H1 (cell line): ENCODE data around the gene DAP. TPM values are rescaled to one million over a fixed set of nuclear protein-coding genes. Genes with fewer than 3 reads are reported as not detected.

ENCODE experiments used
- CTCF ChIA-PET: fragments of 300-600 bp; sonication (Branson Sonifier 250); formaldehyde crosslinking; loops from one replicate; lab custom pipeline; 2021; ENCODE audit not compliant: partially characterized antibody; lab: Charles Lee
- POLR2A ChIA-PET: fragments of 300-600 bp; sonication (Branson Sonifier 250); formaldehyde crosslinking; loops from one replicate; lab custom pipeline; 2021; ENCODE audit warnings: inconsistent platforms; ENCODE audit not compliant: partially characterized antibody; lab: Charles Lee
- DNase-seq, 2 experiments: peaks; one replicate each; pipeline versions ENCODE4 v3.0.0 to v3.0.0-alpha.2; 2010 to 2022; ENCODE audit warnings: low spot score in 2 of 2, low read depth in 1 of 2, mixed read lengths in 1 of 2
- FAIRE-seq: peaks from 2 replicates; lab custom pipeline; 2011; peaks lifted over from hg19 to GRCh38; lab: Jason Lieb, UNC
- H2AFZ ChIP-seq: 2 replicates; pipeline ENCODE4 v1.8.1; 2012; ENCODE audit warnings: low read length, inconsistent platforms
- H2AK5ac ChIP-seq: 2 replicates; pipeline ENCODE4 v1.6.1; 2013; ENCODE audit warnings: low read depth, low read length
- H2BK120ac ChIP-seq: replicated peaks from 2 replicates; pipeline ENCODE3; 2013; ENCODE audit warnings: low read depth, low read length, inconsistent platforms
- H2BK12ac ChIP-seq: 2 replicates; pipeline ENCODE4 v1.6.1; 2013; ENCODE audit warnings: low read depth, low read length
- H2BK15ac ChIP-seq: 2 replicates; pipeline ENCODE4 v1.6.1; 2013; ENCODE audit warnings: low read length
- H2BK20ac ChIP-seq: 2 replicates; pipeline ENCODE4 v1.6.1; 2013; ENCODE audit warnings: low read length
- H2BK5ac ChIP-seq: 2 replicates; pipeline ENCODE4 v1.6.1; 2013; ENCODE audit warnings: low read depth, low read length
- H3K14ac ChIP-seq: 2 replicates; pipeline ENCODE4 v1.6.1; 2013; ENCODE audit warnings: inconsistent platforms; ENCODE audit not compliant: insufficient read length
- H3K18ac ChIP-seq: 2 replicates; pipeline ENCODE4 v1.6.1; 2013; ENCODE audit warnings: low read length; ENCODE audit errors: extremely low read depth
- H3K23ac ChIP-seq: 2 replicates; pipeline ENCODE4 v1.6.1; 2013; ENCODE audit warnings: inconsistent platforms; ENCODE audit not compliant: insufficient read length
- H3K23me2 ChIP-seq: 2 replicates; pipeline ENCODE4 v1.6.1; 2013; ENCODE audit warnings: low read depth, low read length
- H3K27ac ChIP-seq: 2 replicates; pipeline ENCODE4 v1.6.1; 2011; ENCODE audit warnings: low read depth, low read length, inconsistent platforms
- H3K27me3 ChIP-seq, 4 experiments: replicated peaks in 1 of 4; 1 replicate in 1 of 4; 2 replicates in 3 of 4; pipeline versions ENCODE4 v1.6.1 to v1.8.1; 2011 to 2013; ENCODE audit warnings: low read length in 3 of 4, mild to moderate bottlenecking in 3 of 4, inconsistent platforms in 2 of 4, mixed read lengths in 2 of 4, moderate library complexity in 1 of 4; ENCODE audit not compliant: control insufficient read depth in 3 of 4, insufficient read depth in 3 of 4; ENCODE audit errors: extremely low read depth in 1 of 4
- H3K36me3 ChIP-seq, 4 experiments: 2 replicates each; pipeline versions ENCODE4 v1.6.1 to v1.8.1; 2011 to 2013; ENCODE audit warnings: mild to moderate bottlenecking in 4 of 4, low read length in 3 of 4, moderate library complexity in 2 of 4, control low read depth in 1 of 4, inconsistent platforms in 1 of 4; ENCODE audit not compliant: insufficient read depth in 4 of 4, control insufficient read depth in 2 of 4
- H3K4ac ChIP-seq: replicated peaks from 2 replicates; pipeline ENCODE3; 2013; ENCODE audit warnings: low read length, low read depth, mixed read lengths, inconsistent platforms; ENCODE audit not compliant: insufficient read length
- H3K4me1 ChIP-seq, 4 experiments: replicated peaks in 1 of 4; 1 replicate in 1 of 4; 2 replicates in 3 of 4; pipeline versions ENCODE4 v1.6.1 to v1.8.1; 2011 to 2013; ENCODE audit warnings: low read length in 3 of 4, inconsistent platforms in 2 of 4, mixed read lengths in 1 of 4; ENCODE audit not compliant: insufficient read depth in 4 of 4, control insufficient read depth in 3 of 4
- H3K4me2 ChIP-seq, 2 experiments: 2 replicates each; pipeline versions ENCODE4 v1.6.1 to v1.8.1; 2011 to 2013; ENCODE audit warnings: low read depth in 2 of 2, low read length in 2 of 2, control low read depth in 1 of 2, inconsistent platforms in 1 of 2, mild to moderate bottlenecking in 1 of 2; ENCODE audit not compliant: insufficient read depth in 1 of 2
- H3K4me3 ChIP-seq, 4 experiments: fragments of 200-600, 300-600 bp in 1 of 4; sonication (generic), shearing (Covaris generic), sonication (Bioruptor Twin) in 1 of 4; 2 replicates each; pipeline versions ENCODE4 v1.5.1 to v1.8.1; 2011 to 2016; ENCODE audit warnings: low read length in 4 of 4, low read depth in 3 of 4, control low read depth in 2 of 4, inconsistent platforms in 2 of 4, mild to moderate bottlenecking in 2 of 4, mixed read lengths in 1 of 4, moderate library complexity in 1 of 4; ENCODE audit not compliant: insufficient read depth in 2 of 4; ENCODE audit errors: extremely low read depth in 1 of 4
- H3K56ac ChIP-seq: replicated peaks from 2 replicates; pipeline ENCODE3; 2013; ENCODE audit warnings: low read depth, mild to moderate bottlenecking, mixed read lengths, low read length, inconsistent platforms; ENCODE audit not compliant: insufficient read length
- H3K79me1 ChIP-seq: 2 replicates; pipeline ENCODE4 v1.6.1; 2013; ENCODE audit warnings: low read depth, low read length, control low read depth
- H3K79me2 ChIP-seq, 2 experiments: 2 replicates each; pipeline versions ENCODE4 v1.6.1 to v1.8.1; 2012 to 2013; ENCODE audit warnings: low read length in 2 of 2, mild to moderate bottlenecking in 2 of 2, inconsistent platforms in 1 of 2; ENCODE audit not compliant: insufficient read depth in 2 of 2, control insufficient read depth in 1 of 2
- H3K9ac ChIP-seq, 4 experiments: replicated peaks in 1 of 4; 1 replicate in 1 of 4; 2 replicates in 3 of 4; pipeline versions ENCODE4 v1.6.1 to v1.8.1; 2011 to 2013; ENCODE audit warnings: low read depth in 3 of 4, low read length in 3 of 4, control low read depth in 2 of 4, mild to moderate bottlenecking in 2 of 4, moderate library complexity in 2 of 4, inconsistent platforms in 1 of 4; ENCODE audit errors: extremely low read depth in 1 of 4
- H3K9me3 ChIP-seq, 2 experiments: 2 replicates each; pipeline versions ENCODE4 v1.6.1 to v1.8.1; 2012 to 2013; ENCODE audit warnings: mild to moderate bottlenecking in 2 of 2, moderate library complexity in 2 of 2, control low read depth in 1 of 2, inconsistent platforms in 1 of 2, low read depth in 1 of 2, low read length in 1 of 2, mixed read lengths in 1 of 2; ENCODE audit not compliant: insufficient read depth in 2 of 2
- H4K20me1 ChIP-seq, 2 experiments: replicated peaks in 1 of 2; 2 replicates each; pipeline versions ENCODE3 to v1.8.1; 2011 to 2013; ENCODE audit warnings: inconsistent platforms in 2 of 2, low read length in 2 of 2, mild to moderate bottlenecking in 1 of 2; ENCODE audit not compliant: insufficient read depth in 2 of 2, control insufficient read depth in 1 of 2
- H4K5ac ChIP-seq: 2 replicates; pipeline ENCODE4 v1.6.1; 2013; ENCODE audit warnings: low read length, low read depth, mixed read lengths, inconsistent platforms; ENCODE audit not compliant: insufficient read length
- H4K8ac ChIP-seq: 2 replicates; pipeline ENCODE4 v1.8.0; 2013; ENCODE audit warnings: mild to moderate bottlenecking, moderate library complexity, low read length, inconsistent platforms; ENCODE audit not compliant: insufficient read depth; ENCODE audit errors: extremely low read depth
- H4K91ac ChIP-seq: replicated peaks from 2 replicates; pipeline ENCODE3; 2013; ENCODE audit warnings: low read length, mixed read lengths, inconsistent platforms; ENCODE audit not compliant: insufficient read length
- ATF2 ChIP-seq: IDR thresholded peaks from 2 replicates; pipeline ENCODE4 v1.6.1; 2012; ENCODE audit warnings: low read length, inconsistent platforms
- CBX5 ChIP-seq: fragments of 300-800, 300-1000 bp; sonication (generic); IDR thresholded peaks from 2 replicates; pipeline ENCODE4 v1.7.1; 2016; ENCODE audit warnings: antibody characterized with exemption, low read length, low read depth
- CBX8 ChIP-seq: fragments of 300-800, 300-1000 bp; sonication (generic); IDR thresholded peaks from 2 replicates; pipeline ENCODE4 v1.7.1; 2016; ENCODE audit warnings: low read depth, low read length, borderline replicate concordance
- HDAC6 ChIP-seq: IDR thresholded peaks from one replicate; pipeline ENCODE4 v1.7.1; 2012; ENCODE audit warnings: low read depth, mild to moderate bottlenecking, inconsistent platforms, low read length, moderate library complexity
- KDM1A ChIP-seq: fragments of 200-600, 300-600 bp; sonication (generic); IDR thresholded peaks from 2 replicates; pipeline ENCODE4 v1.7.1; 2016; ENCODE audit warnings: mild to moderate bottlenecking, low read length, borderline replicate concordance
- NANOG ChIP-seq: IDR thresholded peaks from 2 replicates; pipeline ENCODE4 v1.6.1; 2011; ENCODE audit warnings: low read length, low read depth, mild to moderate bottlenecking, inconsistent platforms; ENCODE audit not compliant: insufficient read depth, poor library complexity, severe bottlenecking
- NRF1 ChIP-seq: IDR thresholded peaks from 2 replicates; pipeline ENCODE4 v1.6.1; 2011; ENCODE audit warnings: mild to moderate bottlenecking, low read depth, low read length, improper control_type of control experiment
- PHF8 ChIP-seq: fragments of 200-600 bp; sonication (generic); conservative IDR thresholded peaks from 2 replicates; pipeline ENCODE4 v1.7.1; 2012; ENCODE audit warnings: low read depth, mild to moderate bottlenecking, inconsistent platforms, low read length, moderate library complexity
- TCF12 ChIP-seq: IDR thresholded peaks from 2 replicates; pipeline ENCODE4 v1.6.1; 2011; ENCODE audit warnings: low read depth, mild to moderate bottlenecking, low read length
- ZNF274 ChIP-seq: IDR thresholded peaks from 2 replicates; pipeline ENCODE4 v1.7.0; 2012; ENCODE audit warnings: low read length, borderline replicate concordance; ENCODE audit errors: extremely low read depth
- WGBS, 2 experiments: shearing (Covaris generic) in 1 of 2; methylation state at CpG; one replicate each; pipeline versions ENCODE4 v1.1.6 to v1.1.7; 2013 to 2015; ENCODE audit warnings: low lambda C conversion rate in 2 of 2, mixed read lengths in 2 of 2, inconsistent platforms in 1 of 2, low coverage in 1 of 2, missing lambda C conversion rate in 1 of 2; ENCODE audit not compliant: insufficient replicate concordance in 2 of 2, insufficient coverage in 1 of 2, insufficient read length in 1 of 2; ENCODE audit errors: extremely low coverage in 1 of 2, missing lambda C conversion rate in 1 of 2; 5-methylcytosine and 5-hydroxymethylcytosine counted together
- polyA plus RNA-seq, 7 experiments: library from polyadenylated mRNA; depleted of rRNA in 3 of 7; stranded (reverse) in 5 of 7; unstranded in 2 of 7; fragments of >200 nt in 5 of 7; fragments of 200-250 nt in 2 of 7; gene quantifications; 1 replicate in 5 of 7; 2 replicates in 1 of 7; 4 replicates in 1 of 7; pipeline versions ENCODE4 v1.2.1 to v1.2.3, GENCODE V29; 2011 to 2013; ENCODE audit warnings: missing spikeins in 2 of 7, mixed read lengths in 2 of 7
- total RNA-seq: library from RNA; stranded (reverse); fragmentation: NEBNext Ultra II Directional; extraction: Animal tissue kit (Norgen Biotek cat#: 25700); gene quantifications from 2 replicates; pipeline ENCODE4 v1.2.1, GENCODE V29; 2021

Gene DAP
- total and polyA plus RNA-seq, 2 of the 8 experiments (the other 6 are each of a cell fraction or from before 2014, with no cell fraction given), result 26.2 to 44.4 TPM

- POLR2A ChIA-PET, result no interaction called here
- no peak for TF ChIP-seq HDAC6
- no peak for TF ChIP-seq ATF2
- TF ChIP-seq PHF8, result no peak
- TF ChIP-seq NANOG, result no peak
- no peak for TF ChIP-seq TCF12
- no peak for TF ChIP-seq ZNF274
- TF ChIP-seq CBX8, result no peak
- TF ChIP-seq KDM1A, result no peak
- TF ChIP-seq CBX5, result no peak
- no peak for TF ChIP-seq NRF1
Observed at GRCh38 chr5:10669983-10670382, 91.1 kb downstream of the DAP start.

More at GRCh38 chr5:10669983-10670382, 91.1 kb downstream of the DAP start:
- H4K20me1 ChIP-seq, result peaks cover 0 to 5% of the 10 kb centered on the region in 2 experiments
- no peak overlapping the region for H4K91ac ChIP-seq
- H3K27ac ChIP-seq, result no peak overlapping the region
- H3K18ac ChIP-seq, result no peak overlapping the region
- H3K79me1 ChIP-seq, result no peaks in the 10 kb centered on the region; the same call in 1 of the 2 replicates
- H4K8ac ChIP-seq, result no peak overlapping the region
- no peak overlapping the region for H2BK120ac ChIP-seq
- H3K56ac ChIP-seq, result peak overlapping the region; percentile 84
- CTCF ChIA-PET, result interaction anchor here (0.7 kb wide), 1 partner anchor 179 kb away, joined by 3 read pairs; no protein-coding TSS in a partner anchor
- H2BK5ac ChIP-seq, result no peak overlapping the region
- H2AK5ac ChIP-seq, result 0 out of 2 replicates have a peak overlapping the region, but pooled peaks have one; percentile 66
- H3K4me2 ChIP-seq, result no peak overlapping the region
- 86% methylated on average over 1 of the region's 1 CpG; no CpG with 5 or more reads in 1 of the 2 experiments for WGBS, 2 experiments
- FAIRE-seq (no peak), DNase-seq (no peak)
- no peak overlapping the region for H3K4me3 ChIP-seq
- no peak overlapping the region for H3K4ac ChIP-seq
- H3K23ac ChIP-seq, result no peak overlapping the region
- H2AFZ ChIP-seq, result no peak overlapping the region
- no peak overlapping the region for H3K9ac ChIP-seq
- H3K36me3 ChIP-seq, result no peaks in the 10 kb centered on the region
- H2BK20ac ChIP-seq, result no peak overlapping the region
- H3K4me1 ChIP-seq, result no peaks in the 10 kb centered on the region
- H2BK15ac ChIP-seq, result no peak overlapping the region
- H3K14ac ChIP-seq, result no peak overlapping the region
- no peaks in the 10 kb centered on the region for H3K9me3 ChIP-seq
- H3K23me2 ChIP-seq, result peaks cover 6% of the 10 kb centered on the region; the same call in 1 of the 2 replicates
- H3K79me2 ChIP-seq, result no peaks in the 10 kb centered on the region
- H3K27me3 ChIP-seq, result no peaks in the 10 kb centered on the region
- H2BK12ac ChIP-seq, result no peak overlapping the region
- no peak overlapping the region for H4K5ac ChIP-seq
